Measurements from ENCODE around the gene LUZP1. TPM values are rescaled to one million over a fixed set of nuclear protein-coding genes. Genes with fewer than 3 reads are reported as not detected.

Gene LUZP1
- total and polyA plus RNA-seq, 2 experiments from 2014 or later = 45.7 to 152 TPM

- Histone ChIP-seq H4K20me1 (replicated peaks; ENCODE audit: insufficient read depth) (peaks cover 68% of the 10 kb centered on the region), H3K4me2 (no peak overlapping the region), H3K4me1 (ENCODE audit: insufficient read depth) (peaks cover 8% of the 10 kb centered on the region), H3K27me3 (ENCODE audit: insufficient read depth) (no peaks in the 10 kb centered on the region), H3K79me2 (replicated peaks; ENCODE audit: insufficient read depth) (peaks cover 100% of the 10 kb centered on the region), H3K4me3 (no peak overlapping the region), H3F3A (replicated peaks; ENCODE audit: low read depth) (no peaks in the 10 kb centered on the region), H3K9me2 (ENCODE audit: insufficient read depth) (no peaks in the 10 kb centered on the region), H2AFZ (no peak overlapping the region), H3K36me3 (ENCODE audit: insufficient read depth) (no peaks in the 10 kb centered on the region), H3K27ac (ENCODE audit: low read depth) (no peak overlapping the region)
- H3K36me3 Mint-ChIP-seq (ENCODE audit: low read depth) = no peaks in the 10 kb centered on the region
- ATAC-seq = no peak
- TF ChIP-seq EZH2 (IDR thresholded peaks at IDR 0.05; ENCODE audit: low read depth, unreplicated experiment) (no peak), ETS1 (IDR thresholded peaks at IDR 0.05) (no peak), STAT1 (IDR thresholded peaks at IDR 0.05; ENCODE audit: unreplicated experiment) (no peak), CTCF (conservative IDR thresholded peaks at IDR 0.05; ENCODE audit: low read depth in 2 of 2) (no peak), ZNF114 (CRISPR knock-in tag; IDR thresholded peaks at IDR 0.05) (no peak), REST (IDR thresholded peaks at IDR 0.05; ENCODE audit: unreplicated experiment) (no peak), JUNB (IDR thresholded peaks at IDR 0.05; ENCODE audit: unreplicated experiment) (no peak), ZNF331 (CRISPR knock-in tag; IDR thresholded peaks at IDR 0.05; ENCODE audit: low read depth) (no peak), ZNF462 (CRISPR knock-in tag; IDR thresholded peaks at IDR 0.05) (no peak), POLR2AphosphoS5 (IDR thresholded peaks at IDR 0.05; ENCODE audit: low read depth) (no peak), NANOG (IDR thresholded peaks at IDR 0.05; ENCODE audit: borderline replicate concordance) (no peak), EZH2phosphoT487 (IDR thresholded peaks at IDR 0.05; ENCODE audit: unreplicated experiment) (no peak), CREB1 (CRISPR knock-in tag; IDR thresholded peaks at IDR 0.05; ENCODE audit: low read depth) (no peak)
- no peak for DNase-seq (ENCODE audit: low spot score)
- H3K4me3 Mint-ChIP-seq = no peak overlapping the region
- no peaks in the 10 kb centered on the region for H3K9me3 Mint-ChIP-seq
- H3K27ac Mint-ChIP-seq = peak overlapping the region; percentile 1; the same call in 1 of the 2 replicates
- no peaks in the 10 kb centered on the region for H3K27me3 Mint-ChIP-seq (ENCODE audit: insufficient read depth, low read depth, poor library complexity)
- H3K4me1 Mint-ChIP-seq = peaks cover 20% of the 10 kb centered on the region; the same call in 2 of the 3 replicates
Measured at GRCh38 chr1:23116216-23116836, 52.3 kb downstream of the LUZP1 start.

Measured in GM23338 (cell line).